Ovary (tissue), 9 donors: ENCODE measurements around the gene YWHAG. TPM values are rescaled to one million over a fixed set of nuclear protein-coding genes. Genes with fewer than 3 reads are reported as not detected.

ENCODE experiments used
- DNase-seq, 5 donors: peaks; one replicate each; pipeline ENCODE4 v3.0.0-alpha.2; 2019 to 2020
- H3K27ac ChIP-seq, 2 donors: fragments of 200-600 bp; one replicate each; pipeline versions ENCODE4 v1.5.1 to v1.8.0; 2019 to 2022
- H3K27me3 ChIP-seq: fragments of 200-600 bp; one replicate; pipeline ENCODE4 v1.8.0; 2022
- H3K36me3 ChIP-seq: fragments of 200-600 bp; sonication (generic); one replicate; pipeline ENCODE4 v1.5.1; 2019
- H3K4me1 ChIP-seq: one replicate; pipeline ENCODE4 v1.8.1; 2013; ENCODE audit warnings: mild to moderate bottlenecking, moderate library complexity; ENCODE audit not compliant: insufficient read depth
- H3K4me3 ChIP-seq: fragments of 200-600 bp; sonication (generic); one replicate; pipeline ENCODE4 v1.5.1; 2017
- H3K9me3 ChIP-seq, 2 donors: fragments of 200-600 bp in 1 of 2; sonication (generic) in 1 of 2; one replicate each; pipeline versions ENCODE4 v1.5.1 to v1.8.1; 2013 to 2019; ENCODE audit warnings: mild to moderate bottlenecking in 1 of 2, moderate library complexity in 1 of 2
- EP300 ChIP-seq: sonication (generic); formaldehyde crosslinking; IDR thresholded peaks from one replicate; pipeline ENCODE4 v1.6.1; 2017; ENCODE audit warnings: antibody characterized with exemption
- POLR2A ChIP-seq: fragments of 450-650 bp; IDR thresholded peaks from one replicate; pipeline ENCODE4 v1.6.1; 2017; ENCODE audit warnings: antibody characterized with exemption, mild to moderate bottlenecking, moderate library complexity
- WGBS, 3 donors: extraction: QIAGEN DNeasy Blood & Tissue Kit in 1 of 3; methylation state at CpG; one replicate each; pipeline versions ENCODE4 v1.1.5 to v1.1.7; 2013 to 2017; 5-methylcytosine and 5-hydroxymethylcytosine counted together
- intact Hi-C, 4 donors: fragments of 100-400 bp; cut with DNase I; formaldehyde crosslinking; loops; one replicate each; pipeline versions ENCODE4 v1.11.0 to v1.15.1; 2022 to 2023
- polyA plus RNA-seq, 2 donors: library from polyadenylated mRNA; stranded (reverse); fragments of 200-250 nt in 1 of 2; fragments of 350-450 nt in 1 of 2; fragmentation: Illumina TruSeq in 1 of 2; extraction: RNeasy Lipid Tissue Mini Kit (QIAGEN cat#74804) in 1 of 2; gene quantifications; one replicate each; pipeline ENCODE4 v1.2.3, GENCODE V29; 2013 to 2014
- total RNA-seq, 7 donors: library from RNA; depleted of rRNA in 2 of 7; stranded (reverse); fragments of >200 nt in 2 of 7; fragmentation: NEBNext Ultra II Directional in 3 of 7; extraction: Animal tissue kit (Norgen Biotek cat#: 25700) in 3 of 7; gene quantifications; one replicate each; pipeline versions ENCODE4 v1.1.0 to v1.2.4, GENCODE V29; 2016 to 2023
- TF ChIP-seq, protein P1 (sequence below), 3 donors: fragments of 450-650 bp in 2 of 3; fragments of 200-600 bp in 1 of 3; IDR thresholded peaks; one replicate each; pipeline versions ENCODE4 v1.5.1 to v1.8.0; 2016 to 2022; ENCODE audit warnings: antibody characterized with exemption in 3 of 3, mild to moderate bottlenecking in 1 of 3
- donor health status: DM: no; HTN: no; CAD: no; lungs with moderate emphysema.
- donor health status: DM: no; HTN: no; CAD: no.
- donor health status: Bipolar disorder and iron deficiency.
- donor health status: DM: yes; HTN: yes; CAD: no.
- donor health status: DM: no; HTN: no; CAD: no.
- donor health status: DM: yes; HTN: yes; CAD: no.

YWHAG gene
- total and polyA plus RNA-seq, 9 donors, result 32.0 to 121 (median 99.2) TPM

DNA sequence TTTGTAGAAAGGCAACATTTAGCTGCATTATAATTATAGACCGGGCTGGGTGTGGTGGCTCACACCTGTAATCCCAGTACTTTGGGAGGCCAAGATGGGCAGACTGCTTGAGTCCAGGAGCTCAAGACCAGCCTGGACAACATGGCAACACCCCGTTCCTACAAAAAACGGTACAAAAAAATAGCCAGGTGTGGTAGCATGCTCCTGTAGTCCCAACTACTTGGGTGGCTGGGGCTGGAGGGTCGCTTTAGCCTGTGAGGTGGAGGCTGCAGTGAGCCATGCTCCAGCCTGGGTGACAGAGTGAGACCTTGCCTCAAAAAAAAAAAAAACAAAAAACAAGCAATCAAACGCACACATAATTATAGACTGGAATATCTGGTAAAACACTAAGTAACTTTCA lies 5.0 kb downstream of the YWHAG start:
- WGBS, 3 donors, result 93 to 94% (median 93%) methylated on average over 5 of the region's 5 CpGs
- no peak overlapping the region for H3K4me3 ChIP-seq
- no peaks in the 10 kb centered on the region for H3K36me3 ChIP-seq
- no peak for DNase-seq
- H3K4me1 ChIP-seq, result peaks cover 10% of the 10 kb centered on the region
- H3K27me3 ChIP-seq, result no peaks in the 10 kb centered on the region
- H3K27ac ChIP-seq, result no peak overlapping the region
- intact Hi-C loops, result loop anchor here in 1 of 4 donors (10.0 kb wide), 1 partner anchor 61 kb away; no protein-coding TSS in a partner anchor
- TF ChIP-seq EP300 (no peak), POLR2A (no peak)
- TF ChIP-seq, protein P1, sequence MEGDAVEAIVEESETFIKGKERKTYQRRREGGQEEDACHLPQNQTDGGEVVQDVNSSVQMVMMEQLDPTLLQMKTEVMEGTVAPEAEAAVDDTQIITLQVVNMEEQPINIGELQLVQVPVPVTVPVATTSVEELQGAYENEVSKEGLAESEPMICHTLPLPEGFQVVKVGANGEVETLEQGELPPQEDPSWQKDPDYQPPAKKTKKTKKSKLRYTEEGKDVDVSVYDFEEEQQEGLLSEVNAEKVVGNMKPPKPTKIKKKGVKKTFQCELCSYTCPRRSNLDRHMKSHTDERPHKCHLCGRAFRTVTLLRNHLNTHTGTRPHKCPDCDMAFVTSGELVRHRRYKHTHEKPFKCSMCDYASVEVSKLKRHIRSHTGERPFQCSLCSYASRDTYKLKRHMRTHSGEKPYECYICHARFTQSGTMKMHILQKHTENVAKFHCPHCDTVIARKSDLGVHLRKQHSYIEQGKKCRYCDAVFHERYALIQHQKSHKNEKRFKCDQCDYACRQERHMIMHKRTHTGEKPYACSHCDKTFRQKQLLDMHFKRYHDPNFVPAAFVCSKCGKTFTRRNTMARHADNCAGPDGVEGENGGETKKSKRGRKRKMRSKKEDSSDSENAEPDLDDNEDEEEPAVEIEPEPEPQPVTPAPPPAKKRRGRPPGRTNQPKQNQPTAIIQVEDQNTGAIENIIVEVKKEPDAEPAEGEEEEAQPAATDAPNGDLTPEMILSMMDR (IDR thresholded peaks at IDR 0.05), result no peak
- H3K9me3 ChIP-seq, result no peaks in the 10 kb centered on the region

DNA sequence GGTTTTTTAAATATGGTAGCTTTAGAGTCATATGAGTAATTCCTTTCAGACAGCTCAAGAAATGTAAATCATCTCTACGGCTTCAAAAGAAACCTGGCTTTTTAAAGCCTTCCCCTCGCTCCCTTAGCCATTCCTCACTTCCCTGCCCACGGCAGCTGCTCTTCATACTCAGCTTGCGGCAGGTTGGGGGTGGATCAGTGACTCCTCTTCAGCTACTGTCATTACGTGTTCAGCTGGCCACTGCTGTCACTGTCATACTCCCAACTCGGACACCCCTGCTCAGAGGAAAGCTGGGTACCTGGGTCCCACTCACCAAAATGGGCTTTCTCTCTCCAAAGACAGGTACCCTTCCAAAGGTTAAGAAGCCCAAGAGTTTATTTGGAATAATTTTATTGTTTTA lies 6.6 kb downstream of the YWHAG start:
- Histone ChIP-seq H3K4me3 (no peak overlapping the region), H3K36me3 (no peaks in the 10 kb centered on the region), H3K27ac (no peak overlapping the region), H3K9me3 (no peaks in the 10 kb centered on the region), H3K4me1 (peaks cover 10% of the 10 kb centered on the region), H3K27me3 (no peaks in the 10 kb centered on the region)
- TF ChIP-seq, protein P1 (IDR thresholded peaks at IDR 0.05), result no peak
- TF ChIP-seq POLR2A (no peak), EP300 (no peak)
- WGBS, 3 donors, result 70 to 85% (median 84%) methylated on average over 6 of the region's 6 CpGs
- intact Hi-C loops, result loop anchor here in 1 of 4 donors (10.0 kb wide), 1 partner anchor 63 kb away; no protein-coding TSS in a partner anchor
- no peak for DNase-seq

DNA sequence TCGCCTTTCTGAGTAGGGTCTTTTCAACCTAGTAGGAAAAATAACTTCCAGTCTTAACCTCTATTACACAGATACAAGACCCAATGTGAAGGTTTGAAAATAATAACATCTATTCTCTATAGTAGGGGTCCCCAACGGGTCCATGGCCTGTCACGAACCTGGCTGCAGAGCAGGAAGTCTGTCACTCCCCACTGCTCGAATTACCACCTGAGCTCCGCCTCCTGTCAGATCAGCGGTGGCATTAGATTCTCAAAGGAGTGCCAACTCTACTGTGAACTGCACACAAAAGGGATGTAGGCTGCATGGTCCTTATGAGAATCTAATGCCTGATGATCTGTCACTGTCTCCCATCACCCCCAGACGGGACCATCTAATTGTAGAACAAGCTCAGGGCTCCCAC lies 7.4 kb downstream of the YWHAG start:
- no peaks in the 10 kb centered on the region for H3K36me3 ChIP-seq
- H3K4me1 ChIP-seq, result peaks cover 7% of the 10 kb centered on the region
- H3K9me3 ChIP-seq, result no peaks in the 10 kb centered on the region
- no peak for DNase-seq
- intact Hi-C loops, result loop anchor here in 1 of 4 donors (10.0 kb wide), 1 partner anchor 63 kb away; no protein-coding TSS in a partner anchor
- TF ChIP-seq EP300 (no peak), POLR2A (no peak)
- TF ChIP-seq, protein P1 (IDR thresholded peaks at IDR 0.05), result no peak
- H3K27me3 ChIP-seq, result no peaks in the 10 kb centered on the region
- H3K27ac ChIP-seq, result no peak overlapping the region
- H3K4me3 ChIP-seq, result no peak overlapping the region
- WGBS, 3 donors, result 91 to 92% (median 91%) methylated on average over 7 of the region's 7 CpGs

DNA sequence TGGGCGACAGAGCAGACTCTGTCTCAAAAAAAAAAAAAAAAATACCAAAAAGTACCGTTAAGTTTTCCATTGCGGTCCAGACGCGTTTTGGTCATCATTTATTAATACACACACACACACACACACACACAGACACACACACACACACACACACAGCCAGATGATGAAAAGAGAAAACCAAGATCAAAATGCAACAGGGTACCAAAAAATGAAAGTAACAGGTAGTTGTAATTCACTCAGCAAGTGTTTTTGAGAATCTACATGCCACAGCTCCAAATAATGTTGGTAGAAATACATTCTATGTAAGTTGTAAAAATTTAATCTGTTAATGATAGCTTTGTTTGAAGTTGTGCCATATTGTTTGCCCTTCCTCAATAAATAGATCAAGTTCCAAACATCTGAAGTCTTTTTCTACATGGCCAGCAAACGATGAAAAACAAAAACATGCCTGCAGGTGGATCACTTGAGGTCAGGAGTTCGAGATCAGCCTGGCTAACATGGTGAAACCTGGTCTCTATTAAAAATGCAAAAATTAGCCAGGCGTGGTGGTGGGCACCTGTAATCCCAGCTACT lies 9.4 kb downstream of the YWHAG start:
- Histone ChIP-seq H3K27me3 (no peaks in the 10 kb centered on the region), H3K9me3 (no peaks in the 10 kb centered on the region), H3K36me3 (no peaks in the 10 kb centered on the region), H3K4me1 (peaks cover 6% of the 10 kb centered on the region), H3K27ac (no peak overlapping the region), H3K4me3 (no peak overlapping the region)
- DNase-seq, result no peak
- TF ChIP-seq, protein P1 (IDR thresholded peaks at IDR 0.05), result no peak
- no peak for TF ChIP-seq EP300
- TF ChIP-seq POLR2A, result no peak
- 83% methylated on average over 8 of the region's 8 CpGs for WGBS, 3 donors
- intact Hi-C loops, result no loop called here
